G401.6 (cell line): Measurements from ENCODE around the gene PRMT3.
"Not testable (repeated sequence)": the region's sequence is repeated elsewhere in the genome, so short reads cannot be mapped to it uniquely, and the experiment has no call there.

ENCODE experiments used
- FAIRE-seq: peaks from 2 replicates; lab custom pipeline; 2012; peaks lifted over from hg19 to GRCh38; lab: Jason Lieb, UNC

The PRMT3 gene

DNA sequence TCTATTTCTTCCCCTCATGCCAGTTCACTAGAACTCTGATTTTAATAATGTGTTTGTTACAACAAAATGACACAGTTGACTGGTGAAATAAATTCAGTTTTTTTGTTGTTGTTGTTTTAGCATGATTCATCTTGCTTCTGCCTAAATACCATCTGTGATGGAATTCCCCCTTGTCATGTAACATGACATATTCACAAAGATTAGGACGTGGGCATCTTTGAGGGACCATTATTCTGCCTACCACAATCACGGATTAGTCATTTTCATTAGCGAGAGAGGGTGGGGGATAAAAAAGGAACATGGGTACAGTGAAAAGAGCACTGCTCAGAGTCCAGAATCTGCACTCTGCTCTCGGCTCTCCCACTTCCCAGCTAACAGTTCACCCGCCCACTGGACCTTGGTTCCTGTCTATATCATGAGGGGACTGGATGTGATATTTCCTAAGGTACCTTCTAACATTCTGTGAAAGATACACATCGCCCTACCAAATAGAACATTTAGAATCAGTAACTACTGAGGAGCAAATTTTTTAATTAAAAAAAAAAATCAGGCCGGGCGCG lies 12.7 kb upstream of the PRMT3 start:
- no peak for FAIRE-seq

- FAIRE-seq, result no peak
Measured at GRCh38 chr11:20376162-20376730, 11.3 kb upstream of the PRMT3 start.

GRCh38 chr11:20385996-20386395 lies 1.5 kb upstream of the PRMT3 start:
- FAIRE-seq, result not testable (repeated sequence)

- no peak for FAIRE-seq
Measured at GRCh38 chr11:20388096-20389055, 860 bp downstream of the PRMT3 start.

GRCh38 chr11:20397281-20397680 lies 9.8 kb downstream of the PRMT3 start:
- peak; percentile 79 for FAIRE-seq

GRCh38 chr11:20399498-20399897 lies 12.0 kb downstream of the PRMT3 start:
- FAIRE-seq, result no peak

DNA sequence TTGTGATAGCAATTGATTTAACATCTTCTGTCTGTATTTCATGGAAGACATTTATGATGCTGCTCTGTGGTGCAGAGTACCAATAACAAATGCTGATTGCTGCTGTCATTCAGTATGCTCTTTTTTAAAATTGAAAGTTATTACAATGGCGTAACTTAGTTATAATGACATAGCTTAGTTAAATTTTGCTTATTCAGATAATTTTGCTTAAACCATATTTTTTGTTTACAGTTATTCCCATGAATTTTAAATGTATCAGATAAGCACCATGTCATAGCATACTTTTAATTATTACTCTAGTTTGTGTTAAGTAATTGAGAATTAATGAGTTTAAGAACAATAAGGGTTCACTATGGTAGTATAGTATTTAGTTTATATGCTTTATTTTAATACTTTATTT lies 15.5 kb downstream of the PRMT3 start:
- peak; percentile 60 for FAIRE-seq

DNA sequence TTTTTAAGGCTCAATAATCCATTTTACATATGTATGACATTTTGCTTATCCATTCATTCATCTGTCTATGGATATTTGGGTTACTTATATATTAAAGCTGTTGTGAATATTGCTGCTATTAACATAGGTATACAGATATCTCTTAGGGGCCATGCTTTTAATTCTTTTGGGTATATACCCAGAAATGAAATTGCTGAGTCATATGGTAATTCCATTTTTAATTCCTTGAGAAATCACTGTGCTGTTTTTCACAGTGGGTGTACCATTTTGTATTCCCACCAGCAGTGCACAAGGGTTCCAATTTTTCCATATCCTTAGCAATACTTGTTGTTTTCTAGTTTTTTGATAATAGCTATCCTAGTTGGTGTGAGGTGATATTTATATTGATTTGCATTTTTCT lies 19.0 kb downstream of the PRMT3 start:
- no peak for FAIRE-seq

- no peak for FAIRE-seq
Measured at GRCh38 chr11:20407344-20407743, 19.8 kb downstream of the PRMT3 start.

DNA sequence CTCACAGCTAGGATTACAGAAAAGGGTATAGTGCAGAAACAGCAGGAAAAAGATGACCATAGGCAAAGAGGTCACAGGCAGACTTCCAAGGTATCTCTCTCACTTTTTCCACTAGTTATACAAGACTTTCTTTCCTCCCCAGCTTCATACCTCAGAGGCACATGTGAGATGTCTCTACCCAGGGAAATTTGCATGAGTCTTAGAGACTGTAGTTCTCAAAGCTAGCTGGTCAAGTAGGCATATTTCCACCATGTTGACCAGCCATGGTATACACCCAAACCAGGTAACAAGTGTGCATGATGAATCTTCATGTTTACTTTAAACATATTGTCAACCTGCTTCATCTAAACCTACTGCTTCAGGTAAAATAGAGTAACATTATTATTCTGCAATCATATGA lies 27.9 kb downstream of the PRMT3 start:
- FAIRE-seq, result no peak

DNA sequence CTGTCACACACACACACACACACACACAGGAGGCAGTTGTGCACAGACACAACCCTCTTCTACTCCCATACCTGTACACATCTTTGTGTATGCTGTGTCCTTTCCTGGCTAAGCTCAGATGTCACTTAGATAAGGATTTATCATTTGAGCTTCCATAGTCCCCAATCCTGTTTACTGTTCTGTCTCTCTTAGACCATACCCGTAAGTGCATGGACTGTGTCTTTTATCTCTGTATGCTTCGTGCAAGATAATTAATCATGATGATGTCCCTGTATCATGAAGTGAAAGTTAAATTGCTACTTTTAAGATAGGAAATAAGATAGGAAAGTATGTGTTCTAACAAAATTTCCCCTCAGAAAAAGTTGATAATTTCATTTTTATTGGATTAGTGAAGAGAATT lies 30.3 kb downstream of the PRMT3 start:
- no peak for FAIRE-seq

- FAIRE-seq, result no peak
Measured at GRCh38 chr11:20421946-20422345, 34.4 kb downstream of the PRMT3 start.

GRCh38 chr11:20429216-20429615 lies 41.7 kb downstream of the PRMT3 start:
- no peak for FAIRE-seq

- FAIRE-seq, result no peak
Measured at GRCh38 chr11:20438637-20439036, 51.1 kb downstream of the PRMT3 start.

DNA sequence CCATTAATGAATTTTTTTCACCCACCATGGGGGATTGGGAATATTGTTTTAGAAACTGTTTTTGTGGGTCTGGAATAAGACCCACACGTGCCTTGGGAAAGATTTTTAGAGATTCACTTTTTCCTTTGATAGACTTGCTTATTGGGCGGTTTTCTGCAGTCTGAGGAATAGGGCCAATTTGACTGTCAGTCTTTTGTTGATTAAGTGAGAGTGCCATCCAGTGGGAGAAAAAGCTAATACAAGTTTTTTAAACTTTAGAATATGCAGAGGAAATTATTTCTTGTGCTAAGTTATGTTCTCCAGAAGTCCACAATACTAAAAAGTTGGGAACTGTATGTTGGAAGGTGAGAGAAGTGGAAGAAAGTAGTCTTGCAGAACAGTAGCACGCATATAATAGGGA lies 56.1 kb downstream of the PRMT3 start:
- FAIRE-seq, result peak; percentile 80

- no peak for FAIRE-seq
Measured at GRCh38 chr11:20444535-20444934, 57.0 kb downstream of the PRMT3 start.

GRCh38 chr11:20448834-20449233 lies 61.3 kb downstream of the PRMT3 start:
- no peak for FAIRE-seq

GRCh38 chr11:20450829-20451228 lies 63.3 kb downstream of the PRMT3 start:
- no peak for FAIRE-seq

GRCh38 chr11:20451568-20451967 lies 64.1 kb downstream of the PRMT3 start:
- no peak for FAIRE-seq

DNA sequence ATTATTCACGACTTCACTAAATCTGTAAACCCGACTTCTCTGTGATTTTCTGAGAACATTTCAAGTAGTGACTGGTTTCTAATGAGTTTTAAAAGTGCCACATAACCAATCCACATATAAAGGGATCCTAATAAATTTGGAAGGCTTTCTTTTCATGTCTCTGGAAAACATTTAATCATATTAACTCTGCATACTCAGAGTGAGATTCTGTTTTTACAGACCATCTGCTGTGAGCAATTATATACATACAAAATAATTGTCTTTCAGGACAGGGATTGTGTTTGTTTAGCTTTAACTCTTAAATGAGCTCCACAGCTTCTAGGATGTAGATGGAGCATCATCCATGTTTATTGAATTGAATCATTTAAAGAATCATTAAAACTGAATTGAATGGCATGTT lies 65.1 kb downstream of the PRMT3 start:
- FAIRE-seq, result no peak

- no peak for FAIRE-seq
Measured at GRCh38 chr11:20453657-20454316, 66.3 kb downstream of the PRMT3 start.

DNA sequence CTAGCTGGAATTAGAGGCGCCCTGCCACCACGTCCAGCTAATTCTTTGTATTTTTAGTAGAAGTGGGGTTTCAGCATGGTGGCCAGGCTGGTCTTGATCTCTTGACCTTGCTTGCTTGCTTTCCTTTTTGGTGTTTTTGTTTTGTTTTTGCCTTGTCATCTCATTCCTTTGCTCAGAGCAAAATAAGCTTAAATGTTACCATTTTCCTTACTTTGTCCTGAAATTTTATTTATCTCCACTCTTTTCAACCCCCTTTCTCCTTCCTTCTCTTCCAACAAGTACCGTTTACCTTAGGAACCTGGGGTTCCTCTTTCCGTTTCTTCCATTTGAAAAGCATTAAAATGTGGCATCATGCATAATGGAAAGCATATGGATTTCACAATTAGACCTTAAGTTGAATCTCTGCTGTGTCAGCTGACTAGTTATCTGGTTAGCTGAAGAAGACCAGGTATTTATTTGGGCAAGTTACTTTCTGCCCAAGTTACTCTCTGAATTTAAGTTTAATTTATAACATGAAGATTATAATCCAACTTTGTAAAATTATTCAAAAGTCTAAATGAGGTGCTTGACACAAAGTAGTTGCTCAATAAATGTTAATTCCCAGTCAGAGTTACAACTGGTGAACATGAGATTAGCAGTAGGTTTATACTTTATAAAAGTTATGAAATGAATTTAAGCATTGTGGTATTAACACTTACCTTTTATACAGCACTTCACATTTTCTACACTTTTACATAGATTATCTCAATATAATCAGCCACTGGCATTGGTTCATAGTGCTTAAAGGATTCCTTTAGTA lies 69.7 kb downstream of the PRMT3 start:
- no peak for FAIRE-seq
